GM12865 (cell line): Measurements from ENCODE around the gene MATN1.

Experiments used
- DNase-seq: peaks from one replicate; pipeline ENCODE4 v3.0.0; 2010; ENCODE audit warnings: low read depth
- H3K4me3 ChIP-seq: 2 replicates; pipeline ENCODE4 v1.5.1; 2011; ENCODE audit warnings: mild to moderate bottlenecking, low read depth, low read length, control low read depth
- TF ChIP-seq, protein P1 (sequence below): IDR thresholded peaks from 2 replicates; pipeline ENCODE4 v1.5.1; 2011; ENCODE audit warnings: low read length, control low read depth, low read depth, inconsistent platforms; ENCODE audit not compliant: insufficient read depth; ENCODE audit errors: missing control alignments

Gene MATN1

DNA sequence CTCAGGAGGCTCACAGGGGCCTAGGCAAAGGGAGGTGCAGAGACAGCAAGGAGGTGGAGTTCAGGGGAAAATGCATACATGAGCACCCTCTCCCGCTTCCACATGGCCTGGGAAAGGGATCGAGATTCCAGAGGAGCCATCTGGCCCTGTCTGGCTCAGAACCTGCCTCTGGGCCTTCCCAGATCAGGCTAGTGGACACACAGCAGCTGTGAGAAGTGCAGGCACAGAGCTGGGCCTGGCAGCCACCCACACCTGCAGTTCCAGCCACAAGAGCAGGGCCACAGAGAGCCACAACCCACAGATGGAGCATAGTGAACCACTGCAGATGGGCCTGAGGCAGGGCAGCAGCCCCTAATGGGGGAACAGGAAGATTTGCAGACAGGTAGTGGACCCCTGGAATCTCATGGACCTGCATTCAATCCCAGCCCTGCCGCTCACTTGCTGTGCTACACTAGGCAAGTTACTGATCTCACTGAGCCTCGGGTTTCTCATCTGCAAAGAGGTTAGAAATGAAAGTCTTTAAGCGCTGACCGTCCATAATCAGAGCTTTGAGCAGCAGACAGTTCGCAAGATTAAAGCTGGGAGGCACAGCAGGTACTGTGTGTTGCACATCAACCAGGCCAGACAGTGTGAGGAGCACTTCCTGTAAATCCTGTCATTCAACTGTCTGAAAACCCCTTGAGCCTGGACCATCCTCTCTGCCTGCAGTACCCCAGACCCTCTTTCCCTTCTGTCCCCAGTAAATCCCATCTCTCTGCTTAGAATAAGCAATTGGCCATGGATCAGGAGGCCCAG, 58.0 kb downstream of the MATN1 start:
- no peak for DNase-seq
- H3K4me3 ChIP-seq: no peak overlapping the region
- TF ChIP-seq, protein P1, sequence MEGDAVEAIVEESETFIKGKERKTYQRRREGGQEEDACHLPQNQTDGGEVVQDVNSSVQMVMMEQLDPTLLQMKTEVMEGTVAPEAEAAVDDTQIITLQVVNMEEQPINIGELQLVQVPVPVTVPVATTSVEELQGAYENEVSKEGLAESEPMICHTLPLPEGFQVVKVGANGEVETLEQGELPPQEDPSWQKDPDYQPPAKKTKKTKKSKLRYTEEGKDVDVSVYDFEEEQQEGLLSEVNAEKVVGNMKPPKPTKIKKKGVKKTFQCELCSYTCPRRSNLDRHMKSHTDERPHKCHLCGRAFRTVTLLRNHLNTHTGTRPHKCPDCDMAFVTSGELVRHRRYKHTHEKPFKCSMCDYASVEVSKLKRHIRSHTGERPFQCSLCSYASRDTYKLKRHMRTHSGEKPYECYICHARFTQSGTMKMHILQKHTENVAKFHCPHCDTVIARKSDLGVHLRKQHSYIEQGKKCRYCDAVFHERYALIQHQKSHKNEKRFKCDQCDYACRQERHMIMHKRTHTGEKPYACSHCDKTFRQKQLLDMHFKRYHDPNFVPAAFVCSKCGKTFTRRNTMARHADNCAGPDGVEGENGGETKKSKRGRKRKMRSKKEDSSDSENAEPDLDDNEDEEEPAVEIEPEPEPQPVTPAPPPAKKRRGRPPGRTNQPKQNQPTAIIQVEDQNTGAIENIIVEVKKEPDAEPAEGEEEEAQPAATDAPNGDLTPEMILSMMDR: no peak

DNA sequence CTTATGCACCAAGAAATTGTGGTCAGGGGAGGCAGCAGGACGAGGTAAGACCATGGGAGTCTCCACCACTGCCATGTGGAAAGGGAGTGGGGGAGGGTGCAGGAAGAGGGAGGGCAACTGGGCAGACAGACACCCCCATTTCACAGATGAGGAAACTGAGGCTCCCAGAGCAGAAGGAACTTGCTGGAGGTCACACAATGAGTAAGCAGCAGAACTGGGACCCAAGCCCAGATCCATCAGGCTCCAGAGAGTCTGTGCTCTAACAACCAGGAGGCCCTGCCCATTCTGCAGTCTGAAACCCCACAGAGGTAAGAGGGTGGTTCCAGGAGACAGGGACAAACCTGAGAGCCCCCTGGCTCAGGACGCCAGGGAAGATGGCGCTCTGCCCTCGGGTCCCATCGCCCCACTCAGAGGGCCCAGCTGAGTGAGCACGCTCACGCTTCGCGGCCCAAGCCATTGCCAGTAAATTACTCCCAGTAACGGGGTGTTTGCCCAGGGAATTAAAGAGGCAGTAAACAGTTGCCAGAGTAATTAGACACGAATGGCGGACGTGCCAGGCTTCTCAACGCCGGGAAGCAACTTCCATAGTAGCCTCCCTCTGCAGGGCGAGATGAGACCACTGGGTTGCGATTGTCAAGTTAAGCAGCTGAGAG, 59.2 kb downstream of the MATN1 start:
- TF ChIP-seq, protein P1: no peak

DNA sequence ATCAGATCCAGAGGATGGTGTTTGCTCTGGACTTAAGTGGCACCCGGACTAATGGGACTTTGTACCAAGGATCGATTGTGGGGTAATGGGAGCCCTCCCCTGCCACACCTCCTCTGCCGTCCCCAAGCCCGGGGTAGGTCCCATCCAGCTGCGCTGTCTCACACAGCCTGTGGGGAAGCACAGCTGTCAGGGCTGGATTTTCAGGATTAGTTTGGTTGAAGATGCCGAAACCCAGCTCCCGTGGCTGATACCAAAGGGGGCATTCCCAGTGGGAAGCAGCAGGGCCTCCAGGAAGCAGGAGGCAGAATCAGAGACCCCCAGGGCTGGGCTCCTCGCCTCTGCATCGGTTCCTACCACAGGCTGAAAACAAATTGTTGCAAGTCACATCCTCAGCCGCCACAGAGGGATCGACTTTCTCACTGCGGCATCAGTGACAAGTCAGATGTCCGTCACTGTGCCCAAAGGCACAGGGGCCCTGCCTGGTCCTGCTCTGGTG, 59.7 kb downstream of the MATN1 start:
- TF ChIP-seq, protein P1: no peak
- DNase-seq: no peak

More for the DNA sequence above, 59.2 kb downstream of the MATN1 start:
- no peak for DNase-seq
- H3K4me3 ChIP-seq: no peak overlapping the region

DNA sequence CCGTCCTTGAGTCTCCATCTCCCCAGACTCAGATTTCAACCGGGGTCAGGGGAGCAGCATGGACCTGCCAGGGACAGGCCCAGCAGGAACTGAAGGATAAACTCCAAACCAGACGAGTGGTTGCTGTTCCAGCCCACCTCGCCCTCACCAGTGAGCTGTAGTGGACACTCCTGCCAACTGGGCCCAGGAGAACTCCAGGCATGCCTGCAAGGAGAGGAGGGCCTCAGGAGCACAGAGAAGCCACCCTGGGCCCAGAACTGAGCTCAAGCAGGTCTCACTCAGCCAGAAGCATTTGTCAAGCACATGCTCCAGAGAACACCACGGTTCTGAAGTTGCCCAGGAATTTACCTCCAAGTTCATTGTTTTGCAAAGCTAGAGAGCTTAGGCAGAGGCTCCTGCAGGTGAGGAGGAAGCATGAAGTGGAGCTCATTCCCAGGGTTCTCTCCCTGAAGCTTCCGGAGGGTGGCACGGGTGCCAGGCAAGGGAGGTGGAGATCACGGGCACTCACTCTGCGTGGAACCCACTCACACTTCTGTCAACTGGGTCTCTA, 61.0 kb downstream of the MATN1 start:
- H3K4me3 ChIP-seq: no peak overlapping the region
- no peak for DNase-seq
- TF ChIP-seq, protein P1: no peak

More for the DNA sequence above, 59.7 kb downstream of the MATN1 start:
- H3K4me3 ChIP-seq: no peak overlapping the region

DNA sequence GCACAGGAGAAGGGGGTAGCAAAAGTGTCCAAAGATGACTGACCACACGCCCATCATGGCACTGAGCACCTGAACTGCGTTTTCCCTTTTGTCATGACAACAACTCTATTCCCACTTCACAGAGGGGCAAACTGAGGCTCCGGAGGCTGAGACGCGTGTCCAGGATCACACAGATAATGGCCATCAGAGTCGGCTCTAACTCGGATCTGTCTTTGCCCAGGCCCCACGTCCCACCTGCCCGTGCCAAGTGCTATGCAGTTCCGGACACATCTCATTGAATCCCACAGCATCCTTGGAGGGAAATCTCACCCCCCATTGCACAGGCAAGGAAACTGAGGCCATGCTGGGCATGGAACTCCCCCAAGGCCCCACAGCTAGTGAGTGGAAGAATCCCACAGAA, 62.1 kb downstream of the MATN1 start:
- DNase-seq: no peak

More for the DNA sequence above, 62.1 kb downstream of the MATN1 start:
- no peak overlapping the region for H3K4me3 ChIP-seq
- TF ChIP-seq, protein P1: no peak
